Gastrocnemius medialis (tissue), 4 donors: ENCODE measurements around the gene EEF2KMT.
"Not testable (repeated sequence)": the region's sequence is repeated elsewhere in the genome, so short reads cannot be mapped to it uniquely, and the experiment has no call there.

Experiments
- CTCF ChIP-seq, 5 experiments: fragments of 450-650 bp in 3 of 5; fragments of 200-600 bp in 2 of 5; sonication (generic) in 2 of 5; IDR thresholded peaks in 4 of 5; conservative IDR thresholded peaks in 1 of 5; 1 replicate in 4 of 5; 2 replicates in 1 of 5; pipeline ENCODE4 v1.5.1; 2016 to 2019; ENCODE audit warnings: antibody characterized with exemption in 5 of 5, mild to moderate bottlenecking in 3 of 5, moderate library complexity in 3 of 5
- POLR2A ChIP-seq, 2 donors: fragments of 450-650 bp; IDR thresholded peaks; one replicate each; pipeline ENCODE4 v1.6.1; 2017; ENCODE audit warnings: antibody characterized with exemption in 2 of 2, mild to moderate bottlenecking in 2 of 2, moderate library complexity in 2 of 2

DNA sequence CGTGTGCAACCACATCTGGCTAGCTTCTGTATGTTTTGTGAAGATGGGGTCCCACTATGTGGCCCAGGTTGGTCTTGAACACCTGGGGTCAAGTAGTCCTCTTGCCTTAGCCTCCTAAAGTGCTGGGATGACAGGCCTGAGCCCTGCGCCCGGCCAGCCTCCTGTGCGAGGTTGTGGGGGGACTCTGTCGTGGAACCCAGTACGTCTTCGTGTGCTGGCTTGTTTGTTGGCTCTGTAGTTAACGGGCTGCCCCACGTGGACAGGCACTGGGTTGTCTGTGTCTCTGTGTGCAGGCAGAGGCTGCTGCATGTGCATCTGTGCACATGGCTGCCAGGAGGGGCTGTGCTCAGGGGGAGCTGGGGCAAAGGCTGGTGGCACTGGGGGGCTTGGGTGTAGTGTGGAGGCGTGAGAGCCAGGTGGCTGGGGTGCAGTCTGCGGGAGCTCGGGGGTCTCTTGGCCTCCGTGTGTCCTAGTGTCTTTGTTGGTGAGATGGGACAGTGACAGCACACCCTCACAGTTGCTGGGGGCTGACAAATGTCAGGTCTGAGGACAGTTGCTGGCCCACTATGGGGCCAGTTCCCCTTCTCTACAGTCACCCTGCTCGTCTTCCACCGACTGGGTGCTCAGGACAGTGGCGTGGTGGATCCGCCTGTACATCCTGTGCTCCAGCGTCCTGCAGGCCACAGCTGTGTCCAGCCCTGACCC is 9.4 kb downstream of the EEF2KMT start:
- TF ChIP-seq POLR2A (IDR thresholded peaks at IDR 0.05); CTCF (IDR thresholded peaks at IDR 0.05 in 4 of 5, conservative IDR thresholded peaks at IDR 0.05 in 1 of 5): not testable (repeated sequence)
